ENCODE measurements around the gene HMGB3. TPM values are rescaled to one million over a fixed set of nuclear protein-coding genes. Genes with fewer than 3 reads are reported as not detected.

Gene HMGB3
- total and polyA plus RNA-seq, 3 experiments from 2014 or later: 1.5 to 32.1 (median 29.6) TPM

DNA sequence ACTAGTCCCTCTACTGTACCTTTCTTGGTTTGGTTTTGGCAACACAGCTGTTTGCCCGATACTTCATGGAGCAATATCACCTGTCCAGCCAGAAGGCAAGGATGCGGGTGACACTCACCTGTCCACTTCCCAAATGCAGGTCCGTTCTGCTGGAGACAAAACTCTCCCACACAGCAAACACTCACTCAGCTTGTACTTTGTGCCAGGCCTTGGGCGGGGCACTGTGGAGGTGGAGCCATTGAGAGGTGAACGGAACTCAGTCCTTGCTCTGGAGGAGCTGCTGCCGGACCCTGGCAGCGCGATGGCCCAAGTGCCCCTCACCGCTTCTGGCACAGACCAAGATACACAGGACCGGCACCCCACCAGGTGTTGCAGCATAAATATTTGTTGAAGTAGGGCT is 15.3 kb upstream of the HMGB3 start:
- no peak overlapping the region for H3K4me3 Mint-ChIP-seq
- H3K27ac Mint-ChIP-seq: no peak overlapping the region
- CTCF ChIA-PET: no interaction called here
- no peaks in the 10 kb centered on the region for H3K4me1 ChIP-seq (ENCODE audit: insufficient read depth, low read length)
- H3K27me3 ChIP-seq (ENCODE audit: insufficient read depth, low read length, poor library complexity, severe bottlenecking): no peaks in the 10 kb centered on the region
- H3K9me3 ChIP-seq (ENCODE audit: low read length): no peaks in the 10 kb centered on the region
- H3K4me1 Mint-ChIP-seq: no peaks in the 10 kb centered on the region
- H3K27ac ChIP-seq (ENCODE audit: low read depth, low read length): no peak overlapping the region
- POLR2A ChIA-PET: no interaction called here
- DNase-seq: no peak
- no peak overlapping the region for H3K4me3 ChIP-seq (ENCODE audit: low read length)
- peaks cover 3 to 11% of the 10 kb centered on the region in 2 donors for H3K27me3 Mint-ChIP-seq
- H3K36me3 Mint-ChIP-seq: no peaks in the 10 kb centered on the region
- H3K36me3 ChIP-seq (ENCODE audit: insufficient read depth, low read length): no peaks in the 10 kb centered on the region
- H3K9me3 Mint-ChIP-seq: no peaks in the 10 kb centered on the region

DNA sequence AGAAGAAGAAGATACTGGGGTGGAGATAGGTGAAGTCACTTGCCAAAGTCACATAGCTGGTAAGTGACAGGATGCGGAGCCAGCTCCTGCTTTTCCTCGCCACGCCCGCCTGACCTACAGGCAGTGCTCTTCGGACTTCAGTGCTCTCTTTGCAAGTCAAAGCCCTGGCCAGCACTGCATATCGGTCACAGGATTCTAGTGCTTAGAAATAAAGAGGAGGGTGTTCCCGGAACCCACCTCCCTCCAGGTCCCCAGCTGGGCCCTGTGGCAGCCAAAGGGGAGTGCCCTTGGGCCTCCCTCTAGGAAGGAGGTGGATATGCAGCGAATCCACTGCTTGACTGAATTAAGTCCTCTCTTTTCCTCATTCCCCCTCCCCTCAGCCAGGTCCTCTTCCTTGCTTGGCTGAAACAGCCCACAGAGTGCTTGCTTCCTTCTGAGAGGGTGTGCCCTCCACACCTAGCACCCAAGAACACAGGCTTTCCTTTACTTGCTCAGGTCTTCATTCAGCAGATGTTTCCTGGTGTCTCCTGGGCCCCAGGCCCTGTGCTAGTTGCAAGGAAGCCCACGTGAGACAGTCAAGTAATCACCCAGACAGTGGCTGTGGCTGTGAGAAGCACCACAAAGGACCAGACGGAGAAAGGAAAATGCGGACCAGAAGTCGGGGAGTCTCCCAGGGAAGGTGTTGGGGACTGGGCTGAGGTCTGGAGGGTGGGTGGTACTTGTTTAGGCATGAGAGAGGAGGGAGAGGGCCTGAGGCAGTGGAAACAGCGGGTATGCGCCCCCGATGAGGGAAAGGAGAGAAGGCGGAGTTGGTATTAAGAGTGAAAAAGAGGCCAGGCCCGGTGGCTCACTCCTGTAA is 14.0 kb upstream of the HMGB3 start:
- Histone ChIP-seq H3K9me3 (ENCODE audit: low read length) (no peaks in the 10 kb centered on the region), H3K27me3 (ENCODE audit: insufficient read depth, low read length, poor library complexity, severe bottlenecking) (no peaks in the 10 kb centered on the region), H3K4me3 (ENCODE audit: low read length) (no peak overlapping the region), H3K27ac (ENCODE audit: low read depth, low read length) (no peak overlapping the region), H3K4me1 (ENCODE audit: insufficient read depth, low read length) (no peaks in the 10 kb centered on the region), H3K36me3 (ENCODE audit: insufficient read depth, low read length) (no peaks in the 10 kb centered on the region)
- no peak overlapping the region for H3K4me3 Mint-ChIP-seq
- no peaks in the 10 kb centered on the region for H3K4me1 Mint-ChIP-seq
- H3K27me3 Mint-ChIP-seq: peaks cover 3 to 11% of the 10 kb centered on the region in 2 donors
- no peaks in the 10 kb centered on the region for H3K9me3 Mint-ChIP-seq
- ChIA-PET CTCF (no interaction called here), POLR2A (no interaction called here)
- no peaks in the 10 kb centered on the region for H3K36me3 Mint-ChIP-seq
- H3K27ac Mint-ChIP-seq: no peak overlapping the region
- no peak for DNase-seq

DNA sequence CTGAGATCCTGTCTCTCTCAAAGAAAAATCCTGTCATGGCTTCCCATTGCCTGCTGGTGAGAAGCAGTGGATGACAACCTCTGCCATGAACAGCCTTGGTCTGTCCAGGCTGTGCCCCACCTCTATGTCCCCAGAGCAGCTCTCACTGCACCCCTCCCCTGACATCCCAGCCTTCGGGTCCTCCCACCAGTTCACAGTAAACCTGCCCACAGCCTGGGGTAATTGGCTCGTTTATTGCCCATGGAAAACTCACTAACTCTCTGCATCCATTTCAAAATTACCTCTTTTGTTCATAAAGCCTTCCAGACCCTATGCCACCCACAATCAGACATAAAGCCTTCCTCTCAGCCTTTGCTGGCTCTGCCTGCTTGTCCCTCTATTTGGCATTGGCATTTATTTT is 10.7 kb upstream of the HMGB3 start:
- POLR2A ChIA-PET: no interaction called here
- H3K9me3 Mint-ChIP-seq: no peaks in the 10 kb centered on the region
- no peaks in the 10 kb centered on the region for H3K27me3 ChIP-seq (ENCODE audit: insufficient read depth, low read length, poor library complexity, severe bottlenecking)
- CTCF ChIA-PET: no interaction called here
- H3K4me1 Mint-ChIP-seq: no peaks in the 10 kb centered on the region
- H3K4me3 ChIP-seq (ENCODE audit: low read length): no peak overlapping the region
- peak overlapping the region in 1 of 8 donors; percentile 22 for H3K27ac Mint-ChIP-seq
- no peaks in the 10 kb centered on the region for H3K4me1 ChIP-seq (ENCODE audit: insufficient read depth, low read length)
- no peaks in the 10 kb centered on the region for H3K36me3 Mint-ChIP-seq
- H3K9me3 ChIP-seq (ENCODE audit: low read length): no peaks in the 10 kb centered on the region
- no peaks in the 10 kb centered on the region for H3K36me3 ChIP-seq (ENCODE audit: insufficient read depth, low read length)
- no peak overlapping the region for H3K27ac ChIP-seq (ENCODE audit: low read depth, low read length)
- no peak overlapping the region for H3K4me3 Mint-ChIP-seq
- no peak for DNase-seq
- H3K27me3 Mint-ChIP-seq: peaks cover 3 to 8% of the 10 kb centered on the region in 2 donors

DNA sequence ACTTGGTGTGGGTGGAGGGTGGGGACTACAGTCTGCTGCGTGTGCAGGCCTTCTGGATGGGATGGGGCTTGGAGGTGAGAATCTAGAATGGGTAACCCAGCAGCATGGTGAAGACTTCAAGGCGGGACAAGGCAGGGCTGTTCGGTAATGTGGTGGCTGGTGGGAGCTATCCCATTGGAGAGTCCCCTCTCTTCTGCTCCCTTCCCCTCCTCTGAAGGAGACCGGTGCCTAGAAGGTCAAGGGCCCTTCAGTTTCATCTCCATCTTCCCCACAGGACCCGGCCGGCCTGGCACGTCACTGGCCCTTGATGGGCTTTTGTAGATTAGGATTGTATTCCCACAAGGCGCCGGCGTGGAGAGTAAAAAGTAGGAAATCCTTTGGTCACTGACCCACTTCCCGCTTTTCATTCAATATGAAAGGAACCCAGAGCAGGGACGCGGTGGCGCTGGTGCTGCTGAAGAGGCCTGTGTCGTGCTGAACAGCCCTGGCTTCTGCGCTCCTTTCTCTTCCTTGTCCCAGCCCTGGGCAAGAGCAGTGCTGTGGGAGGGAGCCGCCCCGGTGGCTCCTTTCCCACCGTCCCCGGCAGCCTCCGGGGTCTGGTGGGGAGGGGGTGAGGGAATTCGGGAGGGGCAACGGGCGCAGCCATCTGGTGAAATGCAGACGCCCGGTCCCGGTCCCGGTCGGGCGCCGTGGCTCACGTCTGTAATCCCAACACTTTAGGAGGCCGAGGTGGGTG is 7.3 kb upstream of the HMGB3 start:
- H3K27me3 ChIP-seq (ENCODE audit: insufficient read depth, low read length, poor library complexity, severe bottlenecking): no peaks in the 10 kb centered on the region
- no peak overlapping the region for H3K27ac ChIP-seq (ENCODE audit: low read depth, low read length)
- CTCF ChIA-PET: no interaction called here
- Mint-ChIP-seq H3K27ac (no peak overlapping the region), H3K36me3 (no peaks in the 10 kb centered on the region), H3K4me3 (no peak overlapping the region), H3K9me3 (no peaks in the 10 kb centered on the region), H3K4me1 (no peaks in the 10 kb centered on the region), H3K27me3 (peaks cover 0 to 4% of the 10 kb centered on the region in 2 donors)
- no peaks in the 10 kb centered on the region for H3K4me1 ChIP-seq (ENCODE audit: insufficient read depth, low read length)
- H3K4me3 ChIP-seq (ENCODE audit: low read length): no peak overlapping the region
- DNase-seq: no peak
- H3K9me3 ChIP-seq (ENCODE audit: low read length): no peaks in the 10 kb centered on the region
- H3K36me3 ChIP-seq (ENCODE audit: insufficient read depth, low read length): no peaks in the 10 kb centered on the region
- POLR2A ChIA-PET: no interaction called here

DNA sequence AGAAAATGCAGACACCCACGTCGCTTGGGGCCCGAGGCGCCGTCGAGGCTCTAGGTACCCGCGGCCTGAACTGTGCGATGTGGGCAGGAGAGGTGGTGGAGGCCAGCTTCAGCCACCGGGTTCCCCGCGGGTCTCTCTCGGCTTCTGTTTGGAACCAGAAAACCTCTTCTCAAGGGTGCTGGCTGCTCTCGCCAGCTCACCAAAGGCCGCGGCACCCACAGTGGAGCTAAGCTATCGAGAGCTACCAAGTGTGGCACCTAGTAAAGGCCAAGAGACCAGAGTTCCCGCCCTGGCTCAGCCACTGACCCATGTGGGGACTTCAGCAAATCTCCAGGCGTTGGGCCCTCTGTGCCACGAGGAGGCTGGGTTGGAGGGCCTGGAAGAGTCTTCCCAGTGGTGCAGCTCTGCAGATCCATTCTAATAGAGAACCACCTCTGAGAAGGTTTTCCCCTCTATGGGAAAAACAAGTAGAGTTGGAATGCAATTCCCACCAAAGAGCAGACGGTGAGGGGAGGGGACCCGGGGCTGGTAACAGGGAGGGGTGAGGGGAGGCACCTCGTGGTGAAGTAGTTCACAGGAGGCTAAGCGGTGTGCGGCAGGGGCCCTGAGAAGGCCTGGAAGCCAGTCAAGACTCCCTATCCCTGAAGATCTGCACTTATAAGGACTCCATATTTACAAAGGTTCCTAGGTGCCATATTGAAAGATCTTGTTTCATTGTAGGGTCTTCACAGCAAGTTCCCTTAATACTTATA is 5.5 kb upstream of the HMGB3 start:
- no peak overlapping the region for H3K4me3 ChIP-seq (ENCODE audit: low read length)
- Mint-ChIP-seq H3K4me1 (peaks cover 0 to 7% (median 5%) of the 10 kb centered on the region in 3 donors), H3K4me3 (no peak overlapping the region), H3K27me3 (no peaks in the 10 kb centered on the region), H3K27ac (no peak overlapping the region), H3K36me3 (no peaks in the 10 kb centered on the region), H3K9me3 (no peaks in the 10 kb centered on the region)
- ChIA-PET POLR2A (no interaction called here), CTCF (no interaction called here)
- no peak overlapping the region for H3K27ac ChIP-seq (ENCODE audit: low read depth, low read length)
- H3K4me1 ChIP-seq (ENCODE audit: insufficient read depth, low read length): no peaks in the 10 kb centered on the region
- DNase-seq: no peak
- H3K27me3 ChIP-seq (ENCODE audit: insufficient read depth, low read length, poor library complexity, severe bottlenecking): no peaks in the 10 kb centered on the region
- no peaks in the 10 kb centered on the region for H3K9me3 ChIP-seq (ENCODE audit: low read length)
- H3K36me3 ChIP-seq (ENCODE audit: insufficient read depth, low read length): no peaks in the 10 kb centered on the region

DNA sequence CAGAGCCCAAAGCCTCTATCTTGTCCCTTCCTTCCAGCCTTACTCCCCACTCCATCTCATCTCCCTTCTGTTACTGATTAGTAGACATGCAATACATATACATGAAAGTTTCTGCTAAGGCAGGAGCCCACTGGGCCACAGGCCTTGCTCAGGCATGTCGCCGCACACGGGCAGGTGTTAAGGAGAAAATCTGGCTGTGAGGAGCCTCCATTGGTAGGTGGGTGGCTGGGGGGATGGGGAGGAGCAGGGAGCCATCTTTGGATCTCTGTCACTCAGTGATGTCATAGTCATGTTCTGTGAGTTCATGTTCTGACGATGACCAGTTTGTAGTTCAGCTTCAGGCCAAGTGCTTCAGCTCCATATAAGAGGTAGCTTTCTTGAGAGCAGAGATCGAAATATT is 2.9 kb upstream of the HMGB3 start:
- DNase-seq: no peak
- H3K27me3 ChIP-seq (ENCODE audit: insufficient read depth, low read length, poor library complexity, severe bottlenecking): peaks cover 4% of the 10 kb centered on the region
- no peaks in the 10 kb centered on the region for H3K36me3 ChIP-seq (ENCODE audit: insufficient read depth, low read length)
- ChIA-PET POLR2A (no interaction called here), CTCF (no interaction called here)
- no peaks in the 10 kb centered on the region for H3K9me3 Mint-ChIP-seq
- no peaks in the 10 kb centered on the region for H3K4me1 ChIP-seq (ENCODE audit: insufficient read depth, low read length)
- no peak overlapping the region for H3K27ac Mint-ChIP-seq
- peaks cover 4 to 13% (median 10%) of the 10 kb centered on the region in 3 donors for H3K4me1 Mint-ChIP-seq
- peaks cover 6% of the 10 kb centered on the region in 2 donors for H3K27me3 Mint-ChIP-seq
- H3K36me3 Mint-ChIP-seq: peaks cover 0 to 4% (median 0%) of the 10 kb centered on the region in 3 donors
- no peak overlapping the region for H3K4me3 ChIP-seq (ENCODE audit: low read length)
- peak overlapping the region in 1 of 7 donors; percentile 29 for H3K4me3 Mint-ChIP-seq
- H3K9me3 ChIP-seq (ENCODE audit: low read length): no peaks in the 10 kb centered on the region
- H3K27ac ChIP-seq (ENCODE audit: low read depth, low read length): no peak overlapping the region

DNA sequence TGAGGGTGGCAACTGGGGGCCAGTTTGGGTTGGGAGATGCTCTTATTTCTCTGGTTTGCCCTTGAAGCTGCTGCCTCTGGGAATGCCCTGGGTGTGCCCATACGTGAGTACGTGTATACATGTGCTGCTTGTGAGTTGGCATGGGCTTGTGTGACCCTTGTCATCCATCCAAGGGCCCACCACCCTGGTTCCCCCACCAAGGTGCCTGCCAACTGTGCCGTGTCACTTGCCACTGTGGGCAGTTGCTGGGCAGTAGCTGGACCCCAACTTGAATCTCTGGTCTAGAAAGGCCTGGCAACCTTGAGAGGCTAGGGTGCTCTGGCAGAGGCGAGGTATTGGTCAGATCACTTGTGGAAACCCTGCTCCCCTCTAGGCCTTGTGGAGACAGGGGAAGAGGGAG is 2.4 kb upstream of the HMGB3 start:
- CTCF ChIA-PET: no interaction called here
- H3K36me3 ChIP-seq (ENCODE audit: insufficient read depth, low read length): no peaks in the 10 kb centered on the region
- no peak overlapping the region for H3K27ac ChIP-seq (ENCODE audit: low read depth, low read length)
- H3K4me3 Mint-ChIP-seq: peak overlapping the region in 1 of 7 donors; percentile 48
- H3K9me3 ChIP-seq (ENCODE audit: low read length): no peaks in the 10 kb centered on the region
- DNase-seq: no peak
- peaks cover 6 to 9% of the 10 kb centered on the region in 2 donors for H3K27me3 Mint-ChIP-seq
- H3K27ac Mint-ChIP-seq: no peak overlapping the region
- no peak overlapping the region for H3K4me3 ChIP-seq (ENCODE audit: low read length)
- POLR2A ChIA-PET: no interaction called here
- H3K4me1 Mint-ChIP-seq: peaks cover 4 to 13% (median 12%) of the 10 kb centered on the region in 3 donors
- peaks cover 0 to 4% (median 0%) of the 10 kb centered on the region in 3 donors for H3K36me3 Mint-ChIP-seq
- peaks cover 5% of the 10 kb centered on the region for H3K27me3 ChIP-seq (ENCODE audit: insufficient read depth, low read length, poor library complexity, severe bottlenecking)
- no peaks in the 10 kb centered on the region for H3K4me1 ChIP-seq (ENCODE audit: insufficient read depth, low read length)
- H3K9me3 Mint-ChIP-seq: no peaks in the 10 kb centered on the region

All from CD8-positive, alpha-beta memory T cell (primary cell).